HCT116 (cell line): ENCODE data around the gene CPED1. TPM values are rescaled to one million over a fixed set of nuclear protein-coding genes. Genes with fewer than 3 reads are reported as not detected.

Experiments
- ATAC-seq: fragments of 200-7000 bp; cut with Tn5 transposase; 2 replicates; pipeline ENCODE4 v1.9.1; 2020; ENCODE audit warnings: mild to moderate bottlenecking, moderate library complexity
- BruUV-seq: library from RNA; stranded (reverse); fragments of 400-500 nt; replicated peaks from 2 replicates; lab custom pipeline; 2021; lab: Mats Ljungman, UMichigan
- CTCF ChIA-PET: fragments of 300-600 bp; sonication (Branson Sonifier 250); formaldehyde crosslinking; loops from one replicate; lab custom pipeline; 2021; ENCODE audit warnings: antibody characterized with exemption; lab: Charles Lee
- POLR2A ChIA-PET: fragments of 300-600, 350-600 bp; sonication (Branson Sonifier 250); formaldehyde crosslinking; loops from one replicate; lab custom pipeline; 2021; ENCODE audit warnings: antibody characterized with exemption; lab: Charles Lee
- RAD21 ChIA-PET, 2 experiments: fragments of 300-600 bp; sonication (Branson Sonifier 250); formaldehyde crosslinking; loops; one replicate each; lab custom pipeline; 2023; ENCODE audit warnings: low total read pairs in 2 of 2; ENCODE audit not compliant: uncharacterized antibody in 2 of 2, unreplicated experiment in 2 of 2, low non-redundant PET in 1 of 2; lab: Charles Lee
- DNase-seq: peaks from one replicate; pipeline ENCODE4 v3.0.0-alpha.2; 2010; ENCODE audit warnings: low read depth, low spot score
- H2AFZ ChIP-seq: fragments of 200-600 bp; shearing (Covaris generic), sonication (generic); 2 replicates; pipeline ENCODE4 v1.6.1; 2017; ENCODE audit warnings: low read depth, mixed run types, mixed read lengths, antibody characterized with exemption, low read length; ENCODE audit not compliant: poor library complexity, severe bottlenecking
- H3K27ac ChIP-seq: 2 replicates; pipeline ENCODE4 v1.5.1; 2012; ENCODE audit warnings: low read depth, low read length
- H3K27me3 ChIP-seq: fragments of 200-600 bp; sonication (generic); 2 replicates; pipeline ENCODE4 v1.6.1; 2016; ENCODE audit warnings: mixed run types, low read length, mixed read lengths; ENCODE audit not compliant: insufficient read depth
- H3K36me3 ChIP-seq, 2 experiments: fragments of 200-500 bp in 1 of 2; fragments of 200-600 bp in 1 of 2; sonication (Bioruptor generic) in 1 of 2; sonication (generic) in 1 of 2; 2 replicates each; pipeline versions ENCODE4 v1.5.1 to v1.6.1; 2014 to 2016; ENCODE audit warnings: low read length in 2 of 2, inconsistent platforms in 1 of 2, mixed read lengths in 1 of 2, mixed run types in 1 of 2; ENCODE audit not compliant: insufficient read depth in 2 of 2, control insufficient read depth in 1 of 2
- H3K4me1 ChIP-seq, 2 experiments: fragments of 200-600 bp in 1 of 2; sonication (generic) in 1 of 2; 2 replicates each; pipeline versions ENCODE4 v1.5.1 to v1.6.1; 2012 to 2017; ENCODE audit warnings: low read length in 2 of 2, inconsistent platforms in 1 of 2, mild to moderate bottlenecking in 1 of 2, mixed read lengths in 1 of 2, mixed run types in 1 of 2, moderate library complexity in 1 of 2; ENCODE audit not compliant: insufficient read depth in 2 of 2, control insufficient read depth in 1 of 2
- H3K4me2 ChIP-seq: fragments of 200-600 bp; sonication (generic); 2 replicates; pipeline ENCODE4 v1.6.1; 2017; ENCODE audit warnings: mixed run types, low read length, mixed read lengths
- H3K4me3 ChIP-seq, 2 experiments: fragments of 200-600 bp in 1 of 2; sonication (generic) in 1 of 2; replicated peaks in 1 of 2; 2 replicates each; pipeline ENCODE4 v1.5.1; 2011 to 2016; ENCODE audit warnings: low read length in 2 of 2, control low read depth in 1 of 2, low read depth in 1 of 2, mild to moderate bottlenecking in 1 of 2, mixed read lengths in 1 of 2, mixed run types in 1 of 2
- H3K79me2 ChIP-seq: fragments of 200-600 bp; sonication (generic); 2 replicates; pipeline ENCODE4 v1.6.1; 2017; ENCODE audit warnings: mild to moderate bottlenecking, mixed run types, low read length, moderate library complexity, mixed read lengths; ENCODE audit not compliant: insufficient read depth
- H3K9ac ChIP-seq: fragments of 200-600 bp; sonication (generic); 2 replicates; pipeline ENCODE4 v1.6.1; 2016; ENCODE audit warnings: low read length, mixed read lengths
- H3K9me2 ChIP-seq: fragments of 200-600 bp; sonication (generic), shearing (Covaris generic); 2 replicates; pipeline ENCODE4 v1.6.1; 2017; ENCODE audit warnings: mixed run types, mild to moderate bottlenecking, moderate library complexity; ENCODE audit not compliant: insufficient read depth
- H3K9me3 ChIP-seq, 2 experiments: fragments of 200-500 bp in 1 of 2; fragments of 200-600 bp in 1 of 2; sonication (Bioruptor generic) in 1 of 2; sonication (generic) in 1 of 2; 2 replicates each; pipeline ENCODE4 v1.6.1; 2014 to 2017; ENCODE audit warnings: low read length in 2 of 2, mixed read lengths in 2 of 2, inconsistent platforms in 1 of 2, low read depth in 1 of 2, mild to moderate bottlenecking in 1 of 2, mixed run types in 1 of 2, moderate library complexity in 1 of 2; ENCODE audit not compliant: control insufficient read depth in 1 of 2, insufficient read depth in 1 of 2
- H4K20me1 ChIP-seq: fragments of 200-600 bp; sonication (generic), shearing (Covaris generic); 2 replicates; pipeline ENCODE4 v1.6.1; 2017; ENCODE audit warnings: mixed run types, mild to moderate bottlenecking, moderate library complexity; ENCODE audit not compliant: insufficient read depth
- CBX3 ChIP-seq: IDR thresholded peaks from 2 replicates; pipeline ENCODE4 v1.6.1; 2012; ENCODE audit warnings: low read depth
- CEBPB ChIP-seq: IDR thresholded peaks from 2 replicates; pipeline ENCODE4 v1.6.1; 2012; ENCODE audit warnings: low read depth
- EGR1 ChIP-seq: IDR thresholded peaks from 2 replicates; pipeline ENCODE4 v1.6.1; 2012; ENCODE audit warnings: low read depth
- ELF1 ChIP-seq: IDR thresholded peaks from 2 replicates; pipeline ENCODE4 v1.6.1; 2012; ENCODE audit warnings: low read depth, borderline replicate concordance
- EZH2 ChIP-seq: fragments of 200-600 bp; sonication (generic); IDR thresholded peaks from 2 replicates; pipeline ENCODE4 v1.6.1; 2017; ENCODE audit warnings: antibody characterized with exemption, mixed run types
- EZH2phosphoT487 ChIP-seq: fragments of 200-600 bp; IDR thresholded peaks from 2 replicates; pipeline ENCODE4 v1.6.1; 2018; ENCODE audit warnings: antibody characterized with exemption, borderline replicate concordance
- POLR2AphosphoS5 ChIP-seq: IDR thresholded peaks from 2 replicates; pipeline ENCODE4 v1.6.1; 2011; ENCODE audit warnings: mild to moderate bottlenecking, low read depth, low read length, moderate library complexity
- SP1 ChIP-seq: IDR thresholded peaks from 2 replicates; pipeline ENCODE4 v1.6.1; 2012; ENCODE audit warnings: low read depth
- SRF ChIP-seq: IDR thresholded peaks from 2 replicates; pipeline ENCODE4 v1.6.1; 2012; ENCODE audit warnings: low read depth
- ZFX ChIP-seq: fragments of 450-650 bp; IDR thresholded peaks from 2 replicates; pipeline ENCODE4 v1.6.1; 2017
- ZNF274 ChIP-seq: fragments of 200-500 bp; sonication (Bioruptor generic); IDR thresholded peaks from 2 replicates; pipeline ENCODE4 v1.6.1; 2014; ENCODE audit warnings: mild to moderate bottlenecking, low read depth, low read length, inconsistent platforms
- intact Hi-C: fragments of 100-400 bp; cut with micrococcal nuclease; formaldehyde crosslinking; loops from 2 replicates; pipeline ENCODE4 v1.10.0; 2022
- total RNA-seq: library from RNA; stranded (reverse); gene quantifications from one replicate; pipeline ENCODE4 v1.2.1, GENCODE V29; 2021; ENCODE audit not compliant: unreplicated experiment
- TF ChIP-seq, protein P1 (sequence below): IDR thresholded peaks from 2 replicates; pipeline ENCODE4 v1.6.1; 2012
- TF ChIP-seq, protein P2 (sequence below): IDR thresholded peaks from 2 replicates; pipeline ENCODE4 v1.6.1; 2011; ENCODE audit warnings: mild to moderate bottlenecking, low read length, moderate library complexity; ENCODE audit not compliant: insufficient replicate concordance; ENCODE audit errors: extremely low read depth
- TF ChIP-seq, protein P3 (sequence below), 3 experiments: fragments of 200-600 bp in 1 of 3; sonication (generic) in 1 of 3; IDR thresholded peaks in 2 of 3; conservative IDR thresholded peaks in 1 of 3; 2 replicates each; pipeline ENCODE4 v1.5.1; 2012 to 2017; ENCODE audit warnings: low read depth in 2 of 3, low read length in 2 of 3, antibody characterized with exemption in 1 of 3, borderline replicate concordance in 1 of 3, control low read depth in 1 of 3, mild to moderate bottlenecking in 1 of 3, mixed read lengths in 1 of 3, mixed run types in 1 of 3, moderate library complexity in 1 of 3; ENCODE audit not compliant: insufficient read depth in 1 of 3

The CPED1 gene
- total RNA-seq, 1 experiment from 2014 or later = 1.2 TPM

GRCh38 chr7:120995654-120996053 is 7.1 kb downstream of the CPED1 start:
- CTCF ChIA-PET = interaction anchor here (0.6 kb wide), 1 partner anchor 8 kb away, joined by 3 read pairs; no protein-coding TSS in a partner anchor
- intact Hi-C loops = no loop called here
- no peak overlapping the region for H2AFZ ChIP-seq

DNA sequence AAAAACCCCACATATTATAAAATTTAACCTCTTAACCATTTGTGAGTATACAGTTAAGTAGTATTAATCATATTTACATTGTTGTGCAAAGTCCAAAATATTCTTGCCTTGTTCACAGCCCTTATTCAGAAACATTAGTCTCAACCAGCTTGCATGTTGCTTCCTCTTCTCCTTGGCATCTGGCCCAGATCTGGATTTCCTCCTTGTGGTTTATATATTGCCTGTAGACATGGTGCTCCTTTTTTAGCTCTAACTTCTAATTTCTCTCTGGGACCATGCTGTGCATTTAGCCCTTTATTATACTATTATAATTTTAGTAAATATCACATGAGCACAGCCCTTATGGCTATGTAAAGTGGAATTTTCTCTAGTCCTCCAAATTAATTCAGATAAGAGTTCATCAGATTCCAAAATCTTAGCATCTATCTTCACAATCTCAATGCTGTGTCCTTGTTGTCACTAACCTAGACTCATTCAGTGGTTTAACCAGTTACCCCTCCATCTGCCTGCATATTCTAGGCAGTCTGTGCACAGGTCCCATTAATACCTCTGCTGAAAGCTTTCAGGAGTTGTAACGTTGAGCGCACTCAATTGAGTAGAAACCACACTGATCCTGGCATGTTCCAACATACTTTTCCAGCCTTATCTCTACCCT is 7.9 kb downstream of the CPED1 start:
- Histone ChIP-seq H3K4me2 (no peak overlapping the region), H3K27me3 (no peaks in the 10 kb centered on the region), H3K4me3 (no peak overlapping the region), H2AFZ (no peak overlapping the region), H3K79me2 (no peaks in the 10 kb centered on the region), H3K4me1 (no peaks in the 10 kb centered on the region), H3K9me3 (no peaks in the 10 kb centered on the region), H4K20me1 (no peaks in the 10 kb centered on the region), H3K36me3 (no peaks in the 10 kb centered on the region), H3K9ac (no peak overlapping the region), H3K9me2 (no peaks in the 10 kb centered on the region), H3K27ac (no peak overlapping the region)
- intact Hi-C loops = no loop called here
- DNase-seq (no peak), ATAC-seq (no peak)
- ChIA-PET CTCF (interaction anchor here (0.6 kb wide), 1 partner anchor 8 kb away, joined by 3 read pairs; no protein-coding TSS in a partner anchor), RAD21 (no interaction called here), POLR2A (no interaction called here)
- no TSS peak for BruUV-seq
- TF ChIP-seq CEBPB (no peak), CBX3 (no peak), EGR1 (no peak), EZH2phosphoT487 (no peak), ELF1 (no peak), ZNF274 (no peak), SP1 (no peak), POLR2AphosphoS5 (no peak), EZH2 (no peak), ZFX (no peak)
- TF ChIP-seq, protein P1, sequence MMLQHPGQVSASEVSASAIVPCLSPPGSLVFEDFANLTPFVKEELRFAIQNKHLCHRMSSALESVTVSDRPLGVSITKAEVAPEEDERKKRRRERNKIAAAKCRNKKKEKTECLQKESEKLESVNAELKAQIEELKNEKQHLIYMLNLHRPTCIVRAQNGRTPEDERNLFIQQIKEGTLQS = no peak
- TF ChIP-seq, protein P2, sequence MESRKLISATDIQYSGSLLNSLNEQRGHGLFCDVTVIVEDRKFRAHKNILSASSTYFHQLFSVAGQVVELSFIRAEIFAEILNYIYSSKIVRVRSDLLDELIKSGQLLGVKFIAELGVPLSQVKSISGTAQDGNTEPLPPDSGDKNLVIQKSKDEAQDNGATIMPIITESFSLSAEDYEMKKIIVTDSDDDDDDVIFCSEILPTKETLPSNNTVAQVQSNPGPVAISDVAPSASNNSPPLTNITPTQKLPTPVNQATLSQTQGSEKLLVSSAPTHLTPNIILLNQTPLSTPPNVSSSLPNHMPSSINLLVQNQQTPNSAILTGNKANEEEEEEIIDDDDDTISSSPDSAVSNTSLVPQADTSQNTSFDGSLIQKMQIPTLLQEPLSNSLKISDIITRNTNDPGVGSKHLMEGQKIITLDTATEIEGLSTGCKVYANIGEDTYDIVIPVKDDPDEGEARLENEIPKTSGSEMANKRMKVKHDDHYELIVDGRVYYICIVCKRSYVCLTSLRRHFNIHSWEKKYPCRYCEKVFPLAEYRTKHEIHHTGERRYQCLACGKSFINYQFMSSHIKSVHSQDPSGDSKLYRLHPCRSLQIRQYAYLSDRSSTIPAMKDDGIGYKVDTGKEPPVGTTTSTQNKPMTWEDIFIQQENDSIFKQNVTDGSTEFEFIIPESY = no peak

More at GRCh38 chr7:120995654-120996053, 7.1 kb downstream of the CPED1 start:
- no peak overlapping the region for H3K4me3 ChIP-seq
- H3K4me2 ChIP-seq = no peak overlapping the region
- no peak overlapping the region for H3K27ac ChIP-seq
- no peaks in the 10 kb centered on the region for H3K9me2 ChIP-seq
- no peak overlapping the region for H3K9ac ChIP-seq
- TF ChIP-seq EZH2 = no peak
- TF ChIP-seq ZNF274 = no peak
- TF ChIP-seq EZH2phosphoT487 = no peak
- TF ChIP-seq SRF = no peak
- no peak for TF ChIP-seq CBX3
- TF ChIP-seq, protein P3, sequence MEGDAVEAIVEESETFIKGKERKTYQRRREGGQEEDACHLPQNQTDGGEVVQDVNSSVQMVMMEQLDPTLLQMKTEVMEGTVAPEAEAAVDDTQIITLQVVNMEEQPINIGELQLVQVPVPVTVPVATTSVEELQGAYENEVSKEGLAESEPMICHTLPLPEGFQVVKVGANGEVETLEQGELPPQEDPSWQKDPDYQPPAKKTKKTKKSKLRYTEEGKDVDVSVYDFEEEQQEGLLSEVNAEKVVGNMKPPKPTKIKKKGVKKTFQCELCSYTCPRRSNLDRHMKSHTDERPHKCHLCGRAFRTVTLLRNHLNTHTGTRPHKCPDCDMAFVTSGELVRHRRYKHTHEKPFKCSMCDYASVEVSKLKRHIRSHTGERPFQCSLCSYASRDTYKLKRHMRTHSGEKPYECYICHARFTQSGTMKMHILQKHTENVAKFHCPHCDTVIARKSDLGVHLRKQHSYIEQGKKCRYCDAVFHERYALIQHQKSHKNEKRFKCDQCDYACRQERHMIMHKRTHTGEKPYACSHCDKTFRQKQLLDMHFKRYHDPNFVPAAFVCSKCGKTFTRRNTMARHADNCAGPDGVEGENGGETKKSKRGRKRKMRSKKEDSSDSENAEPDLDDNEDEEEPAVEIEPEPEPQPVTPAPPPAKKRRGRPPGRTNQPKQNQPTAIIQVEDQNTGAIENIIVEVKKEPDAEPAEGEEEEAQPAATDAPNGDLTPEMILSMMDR (IDR thresholded peaks at IDR 0.05 in 2 of 3, conservative IDR thresholded peaks at IDR 0.05 in 1 of 3; ENCODE audit: borderline replicate concordance in 1 of 3, insufficient read depth in 1 of 3, low read depth in 2 of 3, low read length in 2 of 3) = no peak
- ATAC-seq = no peak
- DNase-seq = no peak
- RAD21 ChIA-PET = no interaction called here
- H3K36me3 ChIP-seq = no peaks in the 10 kb centered on the region
- H4K20me1 ChIP-seq = no peaks in the 10 kb centered on the region
- POLR2A ChIA-PET = no interaction called here
- no peaks in the 10 kb centered on the region for H3K4me1 ChIP-seq
- no peaks in the 10 kb centered on the region for H3K79me2 ChIP-seq
- no peaks in the 10 kb centered on the region for H3K9me3 ChIP-seq
- no peaks in the 10 kb centered on the region for H3K27me3 ChIP-seq
- BruUV-seq = no TSS peak
